WTC11 (cell line): ENCODE data around the gene TEX51. TPM values are rescaled to one million over a fixed set of nuclear protein-coding genes. Genes with fewer than 3 reads are reported as not detected.

Experiments
- ATAC-seq: fragments of 200-7000 bp; cut with Tn5 transposase; 2 replicates; pipeline ENCODE4 v1.10.0; 2021; ENCODE audit warnings: mild to moderate bottlenecking, moderate library complexity
- CTCF ChIA-PET: fragments of 300-600 bp; sonication (Branson Sonifier 250); formaldehyde crosslinking; loops from one replicate; lab custom pipeline; 2021; ENCODE audit warnings: antibody characterized with exemption; lab: Charles Lee
- POLR2A ChIA-PET: fragments of 350-600 bp; sonication (Branson Sonifier 250); formaldehyde crosslinking; loops from one replicate; lab custom pipeline; 2021; ENCODE audit warnings: antibody characterized with exemption; lab: Charles Lee
- DNase-seq: peaks from one replicate; pipeline ENCODE4 v3.0.0; 2021; ENCODE audit warnings: low spot score
- H3K27ac Mint-ChIP-seq: 2 replicates; pipeline ENCODE4 v1.8.0; 2021; ENCODE audit warnings: mixed read lengths
- H3K27me3 Mint-ChIP-seq: 2 replicates; pipeline ENCODE4 v1.8.0; 2021; ENCODE audit warnings: low read depth, mild to moderate bottlenecking, moderate library complexity, mixed read lengths
- H3K36me3 Mint-ChIP-seq: 2 replicates; pipeline ENCODE4 v1.8.0; 2021; ENCODE audit warnings: mixed read lengths
- H3K4me1 Mint-ChIP-seq: 2 replicates; pipeline ENCODE4 v1.8.0; 2022; ENCODE audit warnings: mixed read lengths
- H3K4me3 Mint-ChIP-seq: 2 replicates; pipeline ENCODE4 v1.8.0; 2021; ENCODE audit warnings: mild to moderate bottlenecking, moderate library complexity, mixed read lengths
- H3K9me3 Mint-ChIP-seq: 2 replicates; pipeline ENCODE4 v1.8.0; 2021; ENCODE audit warnings: mixed read lengths
- AFF4 ChIP-seq: sonication (generic); formaldehyde crosslinking; IDR thresholded peaks from 2 replicates; pipeline ENCODE4 v1.8.1; 2023; ENCODE audit warnings: mild to moderate bottlenecking, missing genetic modification reagents, borderline replicate concordance
- CREM ChIP-seq: sonication (generic); formaldehyde crosslinking; IDR thresholded peaks from 2 replicates; pipeline ENCODE4 v1.8.1; 2022; ENCODE audit warnings: mild to moderate bottlenecking, missing genetic modification reagents, moderate library complexity
- FOXP1 ChIP-seq: sonication (generic); formaldehyde crosslinking; IDR thresholded peaks from 2 replicates; pipeline ENCODE4 v1.8.0; 2022; ENCODE audit warnings: missing genetic modification reagents, mild to moderate bottlenecking, moderate library complexity, borderline replicate concordance
- FOXP4 ChIP-seq: sonication (generic); formaldehyde crosslinking; IDR thresholded peaks from 2 replicates; pipeline ENCODE4 v1.8.0; 2022; ENCODE audit warnings: mild to moderate bottlenecking, missing genetic modification reagents
- MXD4 ChIP-seq: fragments of 250-450 bp; sonication (Bioruptor Pico); IDR thresholded peaks from 2 replicates; pipeline ENCODE4 v1.8.0; 2021; ENCODE audit warnings: mild to moderate bottlenecking, moderate library complexity, borderline replicate concordance
- RORB ChIP-seq: fragments of 250-450 bp; sonication (Bioruptor Pico); IDR thresholded peaks from 2 replicates; pipeline ENCODE4 v1.9.0; 2021; ENCODE audit warnings: mild to moderate bottlenecking
- SMAD4 ChIP-seq: sonication (generic); formaldehyde crosslinking; IDR thresholded peaks from 2 replicates; pipeline ENCODE4 v1.8.0; 2022; ENCODE audit warnings: mild to moderate bottlenecking, missing genetic modification reagents
- USF1 ChIP-seq: sonication (generic); formaldehyde crosslinking; IDR thresholded peaks from 2 replicates; pipeline ENCODE4 v1.8.0; 2022; ENCODE audit warnings: mild to moderate bottlenecking, missing genetic modification reagents
- ZMAT4 ChIP-seq: fragments of 250-450 bp; sonication (Bioruptor Pico); IDR thresholded peaks from 2 replicates; pipeline ENCODE4 v1.9.0; 2021; ENCODE audit warnings: mild to moderate bottlenecking
- ZNF263 ChIP-seq: sonication (generic); formaldehyde crosslinking; IDR thresholded peaks from 2 replicates; pipeline ENCODE4 v1.8.1; 2022; ENCODE audit warnings: low read depth, mild to moderate bottlenecking, moderate library complexity, missing genetic modification reagents
- ZNF512 ChIP-seq: sonication (generic); formaldehyde crosslinking; IDR thresholded peaks from 2 replicates; pipeline ENCODE4 v1.8.1; 2022; ENCODE audit warnings: missing genetic modification reagents, borderline replicate concordance
- ZNF532 ChIP-seq: fragments of 250-450 bp; sonication (Bioruptor Pico); IDR thresholded peaks from 2 replicates; pipeline ENCODE4 v1.9.0; 2021; ENCODE audit warnings: mild to moderate bottlenecking, borderline replicate concordance
- ZNF671 ChIP-seq: fragments of 250-450 bp; sonication (Bioruptor Pico); IDR thresholded peaks from 2 replicates; pipeline ENCODE4 v1.8.0; 2021; ENCODE audit warnings: mild to moderate bottlenecking
- total RNA-seq: library from RNA; stranded (reverse); gene quantifications from 3 replicates; pipeline ENCODE4 v1.2.3, GENCODE V29; 2021

TEX51 gene
- total RNA-seq, 1 experiment from 2014 or later: not detected

- TF ChIP-seq ZNF512: no peak
These were observed 47.8 kb downstream of the TEX51 start (continued) for GRCh38 chr2:126946318-126947102.

GRCh38 chr2:126947103-126947429 is 48.4 kb downstream of the TEX51 start:
- Mint-ChIP-seq H3K4me3 (no peak overlapping the region), H3K36me3 (peaks cover 42% of the 10 kb centered on the region), H3K9me3 (peaks cover 42% of the 10 kb centered on the region), H3K27ac (no peak overlapping the region), H3K27me3 (peaks cover 93% of the 10 kb centered on the region), H3K4me1 (peaks cover 38% of the 10 kb centered on the region)
- ATAC-seq (no peak), DNase-seq (no peak)
- CTCF ChIA-PET: interaction anchor here (1.4 to 1.5 kb wide), 2 partner anchors 12 to 25 kb away, joined by 3 to 4 read pairs; no protein-coding TSS in a partner anchor
- TF ChIP-seq SMAD4 (CRISPR knock-in tag) (no peak), RORB (no peak)
- POLR2A ChIA-PET: no interaction called here

- CTCF ChIA-PET: no interaction called here
These were observed 51.1 kb downstream of the TEX51 start for GRCh38 chr2:126949775-126950174.

More at GRCh38 chr2:126949775-126950174, 51.1 kb downstream of the TEX51 start:
- H3K4me3 Mint-ChIP-seq: no peak overlapping the region
- POLR2A ChIA-PET: no interaction called here
- TF ChIP-seq ZNF671 (CRISPR knock-in tag) (no peak), MXD4 (no peak), FOXP4 (CRISPR knock-in tag) (no peak), FOXP1 (no peak), CREM (CRISPR knock-in tag) (no peak), ZNF263 (no peak), ZMAT4 (no peak), AFF4 (CRISPR knock-in tag) (no peak), ZNF532 (CRISPR knock-in tag) (no peak), USF1 (no peak)
- TF ChIP-seq, all 79 proteins: peak for 0
- DNase-seq: no peak
- H3K9me3 Mint-ChIP-seq: peaks cover 18% of the 10 kb centered on the region
- ATAC-seq: no peak
- H3K27ac Mint-ChIP-seq: no peak overlapping the region
- H3K4me1 Mint-ChIP-seq: peaks cover 27% of the 10 kb centered on the region
- peaks cover 18% of the 10 kb centered on the region for H3K36me3 Mint-ChIP-seq
- H3K27me3 Mint-ChIP-seq: peaks cover 87% of the 10 kb centered on the region
